ENCODE measurements around the gene TEAD2. TPM values are rescaled to one million over a fixed set of nuclear protein-coding genes. Genes with fewer than 3 reads are reported as not detected.

The TEAD2 gene
- total and polyA plus RNA-seq, 9 of the 15 experiments (the other 6 are each of a cell fraction or from before 2014, with no cell fraction given), result 1.6 to 27.0 (median 13.9) TPM

DNA sequence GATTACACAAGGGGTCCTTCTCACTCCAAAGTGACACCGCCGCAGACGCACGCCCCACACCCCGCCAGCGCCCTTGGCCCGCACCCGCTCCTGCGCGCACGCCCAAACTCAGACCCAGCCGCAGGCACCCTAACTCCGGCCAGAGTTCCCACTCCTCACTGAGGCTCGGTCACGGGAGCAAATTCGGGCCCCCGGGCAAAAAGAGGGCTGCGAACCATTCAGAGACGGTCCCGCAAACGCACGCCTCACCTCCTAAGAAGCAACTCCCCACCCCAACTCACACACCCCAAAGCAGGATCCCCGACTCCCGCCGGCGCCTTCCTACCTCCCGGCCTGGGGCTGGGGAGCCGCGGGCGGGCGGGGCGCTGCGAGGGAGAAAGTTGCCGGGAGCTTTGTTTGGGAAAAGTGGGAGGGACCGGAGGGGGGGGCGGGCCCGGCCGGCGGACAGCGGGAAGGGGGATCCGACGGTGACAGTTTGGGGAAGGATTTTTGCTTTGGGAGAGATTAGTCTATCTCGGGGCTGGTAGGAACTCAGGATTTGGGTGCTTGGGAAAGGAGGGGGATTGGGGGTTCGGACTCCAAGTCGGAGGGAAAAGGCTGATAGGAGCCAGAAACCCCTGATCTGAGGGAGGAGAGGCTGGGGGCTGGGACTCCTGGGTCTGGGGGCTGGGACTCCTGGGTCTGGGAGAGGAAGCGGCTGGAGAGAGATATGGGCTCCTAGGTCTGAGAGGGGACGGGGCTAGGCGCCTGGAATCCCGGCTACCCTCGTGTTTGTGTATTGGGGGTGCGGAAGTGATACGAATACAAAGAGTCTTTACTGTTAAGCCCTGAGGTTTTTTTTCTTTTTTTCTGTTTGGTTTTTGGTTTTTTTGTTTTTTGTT is at the start of gene TEAD2 (continued):
- TF ChIP-seq ZNF23 (CRISPR knock-in tag; IDR thresholded peaks at IDR 0.05) (no peak), ARNT (IDR thresholded peaks at IDR 0.05) (no peak), HLTF (IDR thresholded peaks at IDR 0.05) (0 out of 2 replicates have a peak, but pooled peaks have one; percentile 30), BCOR (IDR thresholded peaks at IDR 0.05) (no peak), HCFC1 (IDR thresholded peaks at IDR 0.05; ENCODE audit: low read depth, low read length) (0 out of 2 replicates have a peak, but pooled peaks have one; percentile 6), NFIC (IDR thresholded peaks at IDR 0.05) (no peak), RAD21 (CRISPR knock-in tag; conservative IDR thresholded peaks at IDR 0.05 in 1 of 2, IDR thresholded peaks at IDR 0.05 in 1 of 2) (no peak), HDAC2 (IDR thresholded peaks at IDR 0.05) (no peak), ZFP1 (CRISPR knock-in tag; IDR thresholded peaks at IDR 0.05) (no peak), ZNF668 (CRISPR knock-in tag; IDR thresholded peaks at IDR 0.05) (no peak), ETV6 (IDR thresholded peaks at IDR 0.05; ENCODE audit: borderline replicate concordance in 1 of 2, low read depth in 2 of 2, low read length in 1 of 2) (no peak), ETV6 (CRISPR knock-in tag; IDR thresholded peaks at IDR 0.05; ENCODE audit: borderline replicate concordance) (0 out of 2 replicates have a peak, but pooled peaks have one; percentile 26), ZNF79 (CRISPR knock-in tag; IDR thresholded peaks at IDR 0.05; ENCODE audit: low read depth) (no peak), NCOA4 (IDR thresholded peaks at IDR 0.05; ENCODE audit: partially characterized antibody) (no peak), SIX5 (IDR thresholded peaks at IDR 0.05; ENCODE audit: borderline replicate concordance in 1 of 2, insufficient read depth in 1 of 2, low read depth in 1 of 2, low read length in 2 of 2) (no peak), NFATC3 (IDR thresholded peaks at IDR 0.05) (no peak), KAT8 (IDR thresholded peaks at IDR 0.05; ENCODE audit: low read depth) (no peak), TCFL5 (CRISPR knock-in tag; conservative IDR thresholded peaks at IDR 0.05) (no peak), POU5F1 (IDR thresholded peaks at IDR 0.05; ENCODE audit: borderline replicate concordance, low read depth, low read length, partially characterized antibody) (no peak), NCOA1 (IDR thresholded peaks at IDR 0.05; ENCODE audit: low read depth) (no peak), CHCHD3 (CRISPR knock-in tag; IDR thresholded peaks at IDR 0.05) (no peak), DDX20 (tag; IDR thresholded peaks at IDR 0.05; ENCODE audit: low read depth) (no peak), ZBTB1 (CRISPR knock-in tag; IDR thresholded peaks at IDR 0.05; ENCODE audit: borderline replicate concordance, low read depth) (no peak), NCOA2 (IDR thresholded peaks at IDR 0.05; ENCODE audit: partially characterized antibody in 2 of 2) (no peak), GATAD2A (IDR thresholded peaks at IDR 0.05) (no peak), RFX1 (IDR thresholded peaks at IDR 0.05) (no peak), ZC3H8 (IDR thresholded peaks at IDR 0.05) (no peak), RNF2 (IDR thresholded peaks at IDR 0.05) (no peak), GABPB2 (CRISPR knock-in tag; conservative IDR thresholded peaks at IDR 0.05) (no peak)
- TF ChIP-seq, protein P1, sequence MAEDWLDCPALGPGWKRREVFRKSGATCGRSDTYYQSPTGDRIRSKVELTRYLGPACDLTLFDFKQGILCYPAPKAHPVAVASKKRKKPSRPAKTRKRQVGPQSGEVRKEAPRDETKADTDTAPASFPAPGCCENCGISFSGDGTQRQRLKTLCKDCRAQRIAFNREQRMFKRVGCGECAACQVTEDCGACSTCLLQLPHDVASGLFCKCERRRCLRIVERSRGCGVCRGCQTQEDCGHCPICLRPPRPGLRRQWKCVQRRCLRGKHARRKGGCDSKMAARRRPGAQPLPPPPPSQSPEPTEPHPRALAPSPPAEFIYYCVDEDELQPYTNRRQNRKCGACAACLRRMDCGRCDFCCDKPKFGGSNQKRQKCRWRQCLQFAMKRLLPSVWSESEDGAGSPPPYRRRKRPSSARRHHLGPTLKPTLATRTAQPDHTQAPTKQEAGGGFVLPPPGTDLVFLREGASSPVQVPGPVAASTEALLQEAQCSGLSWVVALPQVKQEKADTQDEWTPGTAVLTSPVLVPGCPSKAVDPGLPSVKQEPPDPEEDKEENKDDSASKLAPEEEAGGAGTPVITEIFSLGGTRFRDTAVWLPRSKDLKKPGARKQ (CRISPR knock-in tag; IDR thresholded peaks at IDR 0.05), result no peak
- TF ChIP-seq, protein P2, sequence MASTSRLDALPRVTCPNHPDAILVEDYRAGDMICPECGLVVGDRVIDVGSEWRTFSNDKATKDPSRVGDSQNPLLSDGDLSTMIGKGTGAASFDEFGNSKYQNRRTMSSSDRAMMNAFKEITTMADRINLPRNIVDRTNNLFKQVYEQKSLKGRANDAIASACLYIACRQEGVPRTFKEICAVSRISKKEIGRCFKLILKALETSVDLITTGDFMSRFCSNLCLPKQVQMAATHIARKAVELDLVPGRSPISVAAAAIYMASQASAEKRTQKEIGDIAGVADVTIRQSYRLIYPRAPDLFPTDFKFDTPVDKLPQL (IDR thresholded peaks at IDR 0.05; ENCODE audit: extremely low read depth, insufficient read length), result no peak

Measured in K562 (cell line).